Activated T-helper 2 cell treated with anti-CD3 and anti-CD28 coated beads, Interferon-gamma antibody, Interleukin-2, Interleukin-4, amounts not matched to agents 10 μg/mL and 5 μg/mL and 100 μg/mL, durations not matched to agents 14 hours and 24 hours and 36 hours (primary cell): ENCODE data around the gene PITX1. TPM values are rescaled to one million over a fixed set of nuclear protein-coding genes. Genes with fewer than 3 reads are reported as not detected.
"Not testable (repeated sequence)": the region's sequence is repeated elsewhere in the genome, so short reads cannot be mapped to it uniquely, and the experiment has no call there.

Experiments
- DNase-seq: peaks from one replicate; pipeline ENCODE4 v3.0.0; 2021; ENCODE audit warnings: low spot score
- H3K27ac Mint-ChIP-seq: one replicate; pipeline ENCODE4 v1.8.0; 2021; ENCODE audit warnings: mixed read lengths
- H3K27me3 Mint-ChIP-seq: one replicate; pipeline ENCODE4 v1.8.0; 2021; ENCODE audit warnings: low read depth, mixed read lengths
- H3K36me3 Mint-ChIP-seq: one replicate; pipeline ENCODE4 v1.8.0; 2021; ENCODE audit warnings: low read depth, mixed read lengths
- H3K4me1 Mint-ChIP-seq: one replicate; pipeline ENCODE4 v1.8.0; 2021; ENCODE audit warnings: low read depth, mixed read lengths
- H3K4me3 Mint-ChIP-seq: one replicate; pipeline ENCODE4 v1.8.0; 2021; ENCODE audit warnings: low read depth, mild to moderate bottlenecking, moderate library complexity, mixed read lengths
- H3K9me3 Mint-ChIP-seq: one replicate; pipeline ENCODE4 v1.8.0; 2021; ENCODE audit warnings: mixed read lengths
- intact Hi-C: fragments of 100-400 bp; cut with micrococcal nuclease; formaldehyde crosslinking; loops from one replicate; pipeline ENCODE4 v1.15.1; 2023
- total RNA-seq: library from RNA; stranded (reverse); gene quantifications from 2 replicates; pipeline ENCODE4 v1.2.3, GENCODE V29; 2022

The PITX1 gene
- total RNA-seq, 1 donor from 2014 or later, result 0.46 TPM

GRCh38 chr5:135005076-135005475 is 29.0 kb downstream of the PITX1 start:
- Mint-ChIP-seq H3K27ac (no peak overlapping the region), H3K27me3 (peaks cover 13% of the 10 kb centered on the region), H3K4me1 (no peaks in the 10 kb centered on the region), H3K36me3 (no peaks in the 10 kb centered on the region), H3K9me3 (no peaks in the 10 kb centered on the region), H3K4me3 (no peak overlapping the region)
- no peak for DNase-seq
- intact Hi-C loops, result no loop called here

DNA sequence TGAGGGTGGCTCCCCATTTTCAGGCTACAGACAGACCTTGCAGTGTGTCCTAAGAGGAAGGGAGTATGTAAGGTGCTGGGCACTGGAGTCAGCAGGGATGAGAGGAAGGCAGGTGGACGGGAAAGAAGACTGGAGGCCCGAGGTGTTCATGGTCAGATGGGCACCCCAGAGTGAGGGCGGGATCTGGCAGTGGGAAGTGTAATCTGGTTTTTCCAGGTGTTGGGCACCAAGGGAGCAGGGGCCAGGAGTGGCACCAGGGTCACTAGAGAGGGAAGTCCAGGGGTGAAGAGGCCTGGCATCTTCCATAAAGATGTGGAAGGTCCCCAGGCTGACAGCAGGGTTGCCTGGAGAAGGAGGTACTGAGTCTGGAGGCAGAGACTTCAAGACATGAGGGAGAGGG is 29.7 kb downstream of the PITX1 start:
- Mint-ChIP-seq H3K36me3 (no peaks in the 10 kb centered on the region), H3K9me3 (no peaks in the 10 kb centered on the region), H3K4me1 (no peaks in the 10 kb centered on the region)

GRCh38 chr5:134998068-134998467 is 36.0 kb downstream of the PITX1 start:
- H3K9me3 Mint-ChIP-seq, H3K4me1 Mint-ChIP-seq: not testable (repeated sequence)

More for the DNA sequence above, 29.7 kb downstream of the PITX1 start:
- intact Hi-C loops, result no loop called here
- no peak overlapping the region for H3K4me3 Mint-ChIP-seq
- DNase-seq, result no peak
- peaks cover 15% of the 10 kb centered on the region for H3K27me3 Mint-ChIP-seq
- no peak overlapping the region for H3K27ac Mint-ChIP-seq

GRCh38 chr5:134997015-134997414 is 37.0 kb downstream of the PITX1 start:
- Mint-ChIP-seq H3K27ac (no peak overlapping the region), H3K36me3 (no peaks in the 10 kb centered on the region), H3K4me3 (no peak overlapping the region), H3K4me1 (no peaks in the 10 kb centered on the region), H3K27me3 (peaks cover 20% of the 10 kb centered on the region), H3K9me3 (no peaks in the 10 kb centered on the region)
- intact Hi-C loops, result no loop called here
- no peak for DNase-seq

More at GRCh38 chr5:134998068-134998467, 36.0 kb downstream of the PITX1 start:
- H3K36me3 Mint-ChIP-seq, H3K4me3 Mint-ChIP-seq, intact Hi-C loops, DNase-seq, H3K27ac Mint-ChIP-seq: not testable (repeated sequence)
- H3K27me3 Mint-ChIP-seq, result peaks cover 22% of the 10 kb centered on the region

DNA sequence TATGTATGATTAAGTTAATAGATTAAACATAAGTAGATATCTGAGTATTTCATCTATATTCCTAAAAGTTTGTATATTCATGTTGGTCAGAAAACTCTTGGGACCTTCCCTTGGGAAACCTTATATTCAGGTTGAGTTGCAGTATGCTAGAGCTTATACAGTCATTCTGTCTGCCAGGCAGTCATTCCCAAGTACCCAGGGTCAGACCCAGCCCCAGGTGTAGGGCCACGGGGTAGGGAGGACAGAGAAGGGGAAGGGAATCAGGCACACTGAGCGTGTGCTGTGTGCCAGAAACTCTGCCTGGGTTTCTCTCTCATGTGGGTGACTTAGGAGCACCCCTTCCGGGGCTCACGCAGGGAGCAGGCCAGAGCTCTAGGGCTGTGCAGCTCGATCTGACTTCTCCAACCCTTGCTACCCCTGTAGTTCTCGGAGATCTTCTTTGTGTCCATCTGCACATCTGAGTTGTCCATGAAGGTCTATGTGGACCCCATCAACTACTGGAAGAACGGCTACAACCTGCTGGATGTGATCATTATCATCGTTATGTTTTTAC is 38.1 kb downstream of the PITX1 start:
- H3K4me1 Mint-ChIP-seq, result no peaks in the 10 kb centered on the region
- H3K27me3 Mint-ChIP-seq, result peaks cover 20% of the 10 kb centered on the region
- H3K36me3 Mint-ChIP-seq, result no peaks in the 10 kb centered on the region
- DNase-seq, result no peak
- intact Hi-C loops, result no loop called here
- no peak overlapping the region for H3K27ac Mint-ChIP-seq
- H3K9me3 Mint-ChIP-seq, result no peaks in the 10 kb centered on the region
- H3K4me3 Mint-ChIP-seq, result no peak overlapping the region

- Mint-ChIP-seq H3K36me3 (no peaks in the 10 kb centered on the region), H3K9me3 (no peaks in the 10 kb centered on the region), H3K27me3 (peaks cover 24% of the 10 kb centered on the region), H3K4me1 (peaks cover 2% of the 10 kb centered on the region), H3K27ac (no peak overlapping the region), H3K4me3 (no peak overlapping the region)
- no peak for DNase-seq
- intact Hi-C loops, result no loop called here
These were observed 39.4 kb downstream of the PITX1 start for GRCh38 chr5:134994560-134995156.

DNA sequence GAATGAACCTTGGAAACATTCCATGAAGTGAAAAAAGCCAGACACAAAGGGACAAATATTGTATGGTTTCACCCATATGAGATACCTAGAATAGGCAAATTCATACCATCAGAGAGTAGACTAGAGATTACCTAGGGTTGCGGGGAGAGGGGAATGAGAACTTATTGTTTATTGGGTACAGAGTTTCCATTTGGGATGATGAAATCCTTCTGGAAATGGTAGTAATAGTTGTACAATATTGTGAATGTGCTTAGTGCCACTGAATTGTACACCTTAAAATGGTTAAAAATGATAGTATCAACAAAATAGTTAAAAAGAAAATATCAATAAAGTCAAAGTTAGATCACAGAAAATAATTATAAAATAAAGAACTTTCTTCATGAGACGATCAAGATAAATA is 40.9 kb downstream of the PITX1 start:
- Mint-ChIP-seq H3K9me3 (no peaks in the 10 kb centered on the region), H3K4me3 (no peak overlapping the region), H3K36me3 (no peaks in the 10 kb centered on the region), H3K27ac (no peak overlapping the region), H3K27me3 (peaks cover 28% of the 10 kb centered on the region), H3K4me1 (peaks cover 6% of the 10 kb centered on the region)
- DNase-seq, result no peak
- intact Hi-C loops, result no loop called here

DNA sequence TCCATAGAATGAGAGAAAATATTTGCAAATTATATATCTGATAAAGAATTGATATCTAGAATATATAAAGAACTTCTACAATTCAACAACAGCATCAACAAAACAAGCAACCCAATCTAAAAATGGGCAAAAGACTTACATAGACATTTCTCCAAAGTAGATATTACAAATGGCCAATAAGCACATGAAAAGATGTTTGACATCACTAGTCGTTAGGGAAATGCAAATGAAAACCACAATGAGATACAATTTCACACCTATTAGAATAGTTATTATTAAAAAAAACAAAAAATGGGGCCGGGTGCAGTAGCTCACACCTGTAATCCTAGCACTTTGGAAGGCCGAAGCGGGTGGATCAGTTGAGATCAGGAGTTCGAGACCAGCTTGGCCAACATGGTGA is 41.9 kb downstream of the PITX1 start:
- peaks cover 33% of the 10 kb centered on the region for H3K27me3 Mint-ChIP-seq
- H3K27ac Mint-ChIP-seq, result no peak overlapping the region
- H3K4me3 Mint-ChIP-seq, result no peak overlapping the region
- DNase-seq, result no peak
- H3K36me3 Mint-ChIP-seq, result no peaks in the 10 kb centered on the region
- H3K9me3 Mint-ChIP-seq, result no peaks in the 10 kb centered on the region
- H3K4me1 Mint-ChIP-seq, result peaks cover 6% of the 10 kb centered on the region
- intact Hi-C loops, result no loop called here

DNA sequence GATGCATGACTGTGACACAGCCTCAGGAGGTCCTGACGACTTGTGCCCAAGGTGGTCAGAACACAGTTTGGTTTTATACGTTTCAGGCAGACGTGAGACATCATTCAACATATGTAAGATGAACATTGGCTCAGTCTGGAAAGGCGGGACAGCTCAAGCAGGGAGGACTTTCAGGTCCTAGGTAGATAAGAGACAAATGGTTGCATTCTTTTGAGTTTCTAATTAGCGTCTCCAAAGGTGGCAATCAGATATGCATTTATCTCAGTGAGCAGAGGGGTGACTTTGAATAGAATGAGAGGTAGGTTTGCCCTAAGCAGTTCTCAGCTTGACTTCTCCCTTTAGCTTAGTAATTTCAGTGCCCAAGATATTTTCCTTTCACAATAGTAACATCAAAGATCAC is 43.8 kb downstream of the PITX1 start:
- H3K4me1 Mint-ChIP-seq, H3K36me3 Mint-ChIP-seq, H3K9me3 Mint-ChIP-seq, DNase-seq, intact Hi-C loops, H3K27ac Mint-ChIP-seq, H3K4me3 Mint-ChIP-seq: not testable (repeated sequence)
- peaks cover 34% of the 10 kb centered on the region for H3K27me3 Mint-ChIP-seq

DNA sequence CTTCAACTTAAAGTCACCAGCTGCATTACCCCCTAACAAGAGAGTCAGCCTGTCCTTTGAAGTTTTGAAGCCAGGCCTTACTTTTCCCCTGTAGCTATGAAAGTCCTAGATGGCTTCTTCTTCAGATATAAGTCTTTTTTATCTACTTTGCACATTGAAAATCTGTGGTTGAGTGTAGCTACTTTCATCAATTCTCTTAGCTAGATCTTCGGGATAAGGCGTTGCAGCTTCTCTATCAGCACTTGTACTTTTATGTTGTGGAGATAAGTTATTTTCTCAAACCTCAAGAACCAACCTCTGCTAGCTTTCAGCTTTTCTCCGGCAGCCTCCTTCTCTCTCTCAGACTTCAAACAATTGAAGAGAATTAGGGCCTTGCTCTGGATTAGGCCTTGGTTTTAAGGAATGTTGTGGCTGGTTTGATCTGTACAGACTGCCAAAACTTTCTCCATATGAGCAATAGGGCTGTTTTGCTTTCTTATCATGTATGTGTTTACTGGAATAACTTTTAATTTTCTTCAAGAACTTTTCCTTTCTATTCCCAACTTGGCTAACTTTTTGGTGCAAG is 44.7 kb downstream of the PITX1 start:
- no peaks in the 10 kb centered on the region for H3K36me3 Mint-ChIP-seq
- H3K27ac Mint-ChIP-seq, result no peak overlapping the region
- peaks cover 30% of the 10 kb centered on the region for H3K27me3 Mint-ChIP-seq
- H3K9me3 Mint-ChIP-seq, result no peaks in the 10 kb centered on the region
- H3K4me1 Mint-ChIP-seq, result peaks cover 6% of the 10 kb centered on the region
- no peak for DNase-seq
- no peak overlapping the region for H3K4me3 Mint-ChIP-seq
- intact Hi-C loops, result no loop called here

DNA sequence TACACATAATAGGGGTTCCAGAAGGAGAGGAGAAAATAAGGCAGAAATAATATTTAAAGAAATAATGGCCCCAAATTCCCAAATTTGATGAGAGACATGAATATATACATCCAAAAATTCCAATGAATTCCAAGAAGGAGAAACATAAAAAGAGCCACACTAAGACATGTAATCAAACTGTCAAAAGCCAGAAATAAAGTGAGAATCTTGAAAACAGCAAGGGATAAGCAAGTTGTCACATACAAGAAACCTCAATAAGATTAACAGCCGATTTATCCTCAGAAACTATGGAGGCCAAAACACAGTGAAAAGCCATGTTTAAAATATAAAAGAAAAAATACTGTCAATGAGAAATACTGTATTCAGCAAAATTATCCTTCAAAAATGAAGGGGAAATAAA is 51.8 kb downstream of the PITX1 start:
- Mint-ChIP-seq H3K27ac (no peak overlapping the region), H3K27me3 (peaks cover 2% of the 10 kb centered on the region), H3K4me3 (no peak overlapping the region), H3K4me1 (no peaks in the 10 kb centered on the region), H3K9me3 (peaks cover 47% of the 10 kb centered on the region), H3K36me3 (peaks cover 8% of the 10 kb centered on the region)
- DNase-seq, result no peak
- intact Hi-C loops, result no loop called here

- Mint-ChIP-seq H3K36me3 (peaks cover 20% of the 10 kb centered on the region), H3K9me3 (peaks cover 50% of the 10 kb centered on the region), H3K27me3 (no peaks in the 10 kb centered on the region), H3K4me3 (no peak overlapping the region), H3K27ac (no peak overlapping the region), H3K4me1 (no peaks in the 10 kb centered on the region)
- DNase-seq, result no peak
- intact Hi-C loops, result no loop called here
These were observed 54.6 kb downstream of the PITX1 start for GRCh38 chr5:134979416-134979815.
